ENCODE data around the gene IKZF1.

DNA sequence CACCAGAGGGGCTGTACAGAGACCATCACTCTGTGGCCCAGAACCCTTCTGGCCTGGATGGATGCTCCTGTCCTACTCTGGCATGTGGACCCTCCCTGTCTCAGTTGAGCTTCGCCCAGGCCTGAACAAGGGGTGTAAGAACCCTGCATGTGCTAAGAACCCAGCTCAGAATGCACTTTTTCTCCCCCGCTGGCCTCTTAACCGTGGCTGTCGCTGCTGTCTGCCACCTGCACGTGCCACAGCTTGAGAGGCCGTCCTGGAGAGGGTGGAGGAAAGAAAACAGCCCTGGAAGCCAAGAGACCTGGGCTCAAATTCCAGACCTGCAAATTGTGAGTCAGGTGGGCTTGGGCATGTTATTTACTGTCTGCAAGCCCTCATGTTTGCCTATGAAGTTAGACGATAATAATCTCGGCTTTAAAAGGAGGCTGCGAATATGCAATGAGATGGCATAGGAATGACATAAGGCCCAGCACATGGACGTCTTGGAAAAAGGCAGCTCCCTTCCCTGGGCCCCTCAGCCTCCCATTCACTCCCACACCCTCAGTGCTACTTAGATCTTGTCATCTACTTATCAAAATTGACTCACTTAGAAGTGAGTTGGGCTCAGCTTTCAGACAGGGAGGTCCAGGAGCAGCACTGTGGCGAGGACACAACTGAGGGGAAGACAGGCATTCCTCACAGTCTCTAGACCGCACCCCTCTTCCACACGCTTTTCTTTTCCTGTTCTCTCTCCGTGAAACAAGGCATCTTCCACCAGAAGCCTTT is 114.2 kb downstream of the IKZF1 start:
- TF ChIP-seq, protein P1, sequence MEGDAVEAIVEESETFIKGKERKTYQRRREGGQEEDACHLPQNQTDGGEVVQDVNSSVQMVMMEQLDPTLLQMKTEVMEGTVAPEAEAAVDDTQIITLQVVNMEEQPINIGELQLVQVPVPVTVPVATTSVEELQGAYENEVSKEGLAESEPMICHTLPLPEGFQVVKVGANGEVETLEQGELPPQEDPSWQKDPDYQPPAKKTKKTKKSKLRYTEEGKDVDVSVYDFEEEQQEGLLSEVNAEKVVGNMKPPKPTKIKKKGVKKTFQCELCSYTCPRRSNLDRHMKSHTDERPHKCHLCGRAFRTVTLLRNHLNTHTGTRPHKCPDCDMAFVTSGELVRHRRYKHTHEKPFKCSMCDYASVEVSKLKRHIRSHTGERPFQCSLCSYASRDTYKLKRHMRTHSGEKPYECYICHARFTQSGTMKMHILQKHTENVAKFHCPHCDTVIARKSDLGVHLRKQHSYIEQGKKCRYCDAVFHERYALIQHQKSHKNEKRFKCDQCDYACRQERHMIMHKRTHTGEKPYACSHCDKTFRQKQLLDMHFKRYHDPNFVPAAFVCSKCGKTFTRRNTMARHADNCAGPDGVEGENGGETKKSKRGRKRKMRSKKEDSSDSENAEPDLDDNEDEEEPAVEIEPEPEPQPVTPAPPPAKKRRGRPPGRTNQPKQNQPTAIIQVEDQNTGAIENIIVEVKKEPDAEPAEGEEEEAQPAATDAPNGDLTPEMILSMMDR (IDR thresholded peaks at IDR 0.05; ENCODE audit: low read depth, low read length), result no peak
- no peak for TF ChIP-seq EZH2phosphoT487 (IDR thresholded peaks at IDR 0.05; ENCODE audit: low read depth)

Data from OCI-LY3 (cell line).